ENCODE measurements around the gene GNG8. TPM values are rescaled to one million over a fixed set of nuclear protein-coding genes. Genes with fewer than 3 reads are reported as not detected.
A peak's percentile ranks its signal among the peaks of the same experiment; 100 is the strongest.

Gene GNG8
- total RNA-seq, 4 donors from 2014 or later = not detected

DNA sequence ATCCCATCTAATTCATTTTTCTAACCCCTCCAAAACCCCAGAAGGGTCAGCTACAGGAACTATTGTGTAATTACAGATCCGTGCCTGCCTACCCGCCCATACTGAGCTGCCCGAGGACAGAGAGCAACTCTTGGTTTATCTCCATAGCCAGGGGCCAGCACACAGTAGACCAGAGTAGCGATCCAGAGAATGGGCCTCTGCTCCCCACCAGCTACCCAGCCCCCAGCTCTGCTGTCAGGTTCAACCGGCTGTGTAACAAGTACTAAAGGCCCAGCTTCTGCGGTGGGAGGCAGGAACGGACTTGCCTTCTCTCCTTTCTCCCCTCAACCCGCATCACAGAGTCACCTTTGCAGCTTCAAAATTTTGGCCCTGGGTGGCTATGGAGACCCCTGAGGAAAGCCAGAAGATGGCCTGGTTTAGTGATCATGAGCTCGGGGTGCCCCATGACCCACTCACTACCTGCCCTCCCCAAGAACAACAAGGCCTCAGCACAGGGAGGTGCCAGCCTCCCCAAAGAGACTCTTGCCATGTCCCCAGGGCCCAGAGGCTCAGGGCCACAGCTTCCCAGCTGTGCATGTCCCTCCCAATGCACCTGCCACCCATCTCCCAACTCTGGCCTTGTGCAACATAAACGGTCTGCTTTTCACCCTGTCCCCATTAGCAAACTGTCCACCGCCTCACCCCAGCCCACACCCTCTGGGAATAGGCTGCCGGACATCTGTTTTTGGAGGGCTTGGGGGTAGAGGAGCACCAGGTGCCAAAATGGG, 29.1 kb downstream of the GNG8 start:
- H3K4me1 ChIP-seq = peaks cover 19 to 48% (median 27%) of the 10 kb centered on the region in 4 donors
- in situ Hi-C loops (cut with MboI; ENCODE audit: low pct_ligation_motif_present in 1 of 4, low pct_unique_long_range_greater_than_20kb in 1 of 4, low sequenced_read_pairs in 3 of 4) = no loop called here
- intact Hi-C loops (cut with DNase I; ENCODE audit: low total_unique reads) = no loop called here
- no peak overlapping the region for H3K27ac ChIP-seq
- H3K36me3 ChIP-seq = peaks cover 0 to 40% (median 13%) of the 10 kb centered on the region in 4 donors
- H3K9me3 ChIP-seq = no peaks in the 10 kb centered on the region
- TF ChIP-seq POLR2AphosphoS5 (IDR thresholded peaks at IDR 0.05) = no peak
- TF ChIP-seq EP300 (IDR thresholded peaks at IDR 0.05; ENCODE audit: low read depth) = no peak
- no peak for TF ChIP-seq POLR2A (IDR thresholded peaks at IDR 0.05)
- TF ChIP-seq, protein P1, sequence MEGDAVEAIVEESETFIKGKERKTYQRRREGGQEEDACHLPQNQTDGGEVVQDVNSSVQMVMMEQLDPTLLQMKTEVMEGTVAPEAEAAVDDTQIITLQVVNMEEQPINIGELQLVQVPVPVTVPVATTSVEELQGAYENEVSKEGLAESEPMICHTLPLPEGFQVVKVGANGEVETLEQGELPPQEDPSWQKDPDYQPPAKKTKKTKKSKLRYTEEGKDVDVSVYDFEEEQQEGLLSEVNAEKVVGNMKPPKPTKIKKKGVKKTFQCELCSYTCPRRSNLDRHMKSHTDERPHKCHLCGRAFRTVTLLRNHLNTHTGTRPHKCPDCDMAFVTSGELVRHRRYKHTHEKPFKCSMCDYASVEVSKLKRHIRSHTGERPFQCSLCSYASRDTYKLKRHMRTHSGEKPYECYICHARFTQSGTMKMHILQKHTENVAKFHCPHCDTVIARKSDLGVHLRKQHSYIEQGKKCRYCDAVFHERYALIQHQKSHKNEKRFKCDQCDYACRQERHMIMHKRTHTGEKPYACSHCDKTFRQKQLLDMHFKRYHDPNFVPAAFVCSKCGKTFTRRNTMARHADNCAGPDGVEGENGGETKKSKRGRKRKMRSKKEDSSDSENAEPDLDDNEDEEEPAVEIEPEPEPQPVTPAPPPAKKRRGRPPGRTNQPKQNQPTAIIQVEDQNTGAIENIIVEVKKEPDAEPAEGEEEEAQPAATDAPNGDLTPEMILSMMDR (IDR thresholded peaks at IDR 0.05) = no peak
- 75 to 83% methylated on average over 2 to 12 of the region's 12 CpGs for WGBS, 2 donors (ENCODE audit: low coverage in 1 of 2)
- no peaks in the 10 kb centered on the region for H3K27me3 ChIP-seq
- H3K4me3 ChIP-seq = no peak overlapping the region
- peak; percentile 4 for DNase-seq

- H3K27ac ChIP-seq = peak overlapping the region in 1 of 4 donors; percentile 54
- no peaks in the 10 kb centered on the region for H3K27me3 ChIP-seq
- H3K4me3 ChIP-seq = no peak overlapping the region
- H3K36me3 ChIP-seq = peaks cover 0 to 40% (median 13%) of the 10 kb centered on the region in 4 donors
- intact Hi-C loops (cut with DNase I; ENCODE audit: low total_unique reads) (no loop called here), in situ Hi-C loops (cut with MboI; ENCODE audit: low pct_ligation_motif_present in 1 of 4, low pct_unique_long_range_greater_than_20kb in 1 of 4, low sequenced_read_pairs in 3 of 4) (no loop called here)
- DNase-seq = peak; percentile 2
- H3K4me1 ChIP-seq = peaks cover 19 to 40% (median 27%) of the 10 kb centered on the region in 4 donors
- no peaks in the 10 kb centered on the region for H3K9me3 ChIP-seq
- WGBS, 2 donors (ENCODE audit: low coverage in 1 of 2) = 91 to 100% methylated on average over 1 to 11 of the region's 11 CpGs
- TF ChIP-seq POLR2A (IDR thresholded peaks at IDR 0.05) (no peak), POLR2AphosphoS5 (IDR thresholded peaks at IDR 0.05) (no peak), EP300 (IDR thresholded peaks at IDR 0.05; ENCODE audit: low read depth) (no peak)
- TF ChIP-seq, protein P1 (IDR thresholded peaks at IDR 0.05) = no peak
These were observed 30.0 kb downstream of the GNG8 start for GRCh38 chr19:46606019-46606418.

DNA sequence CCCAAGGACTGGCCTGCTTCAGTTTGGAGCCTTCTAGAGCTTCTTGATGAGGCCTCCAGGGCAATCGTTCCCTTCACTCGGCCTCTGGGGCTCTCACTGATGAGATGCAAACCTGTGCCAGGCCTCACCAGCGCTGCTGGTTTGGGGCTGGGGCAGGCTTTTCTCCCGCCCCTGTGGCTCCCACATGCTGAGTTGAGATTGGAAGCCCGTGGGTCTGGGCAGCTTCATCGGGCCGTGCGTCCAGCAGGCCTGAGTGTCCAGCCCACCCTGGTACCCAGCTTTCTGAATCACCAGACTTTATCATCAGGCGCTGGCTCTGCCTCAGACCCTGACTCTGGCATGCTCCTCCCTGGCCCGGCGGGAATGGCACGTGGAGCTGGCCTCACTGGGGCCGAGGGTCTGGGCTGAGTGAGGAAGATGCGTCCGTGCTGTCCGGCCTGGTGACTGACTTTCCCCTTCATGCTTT, 30.6 kb downstream of the GNG8 start:
- Histone ChIP-seq H3K27ac (peak overlapping the region in 3 of 4 donors; percentile 1 to 54 (median 28)), H3K4me1 (peaks cover 19 to 37% (median 27%) of the 10 kb centered on the region in 4 donors), H3K4me3 (no peak overlapping the region), H3K9me3 (no peaks in the 10 kb centered on the region), H3K36me3 (peaks cover 0 to 40% (median 13%) of the 10 kb centered on the region in 4 donors), H3K27me3 (no peaks in the 10 kb centered on the region)
- in situ Hi-C loops (cut with MboI; ENCODE audit: low pct_ligation_motif_present in 1 of 4, low pct_unique_long_range_greater_than_20kb in 1 of 4, low sequenced_read_pairs in 3 of 4) = no loop called here
- WGBS, 2 donors (ENCODE audit: low coverage in 1 of 2) = 83% methylated on average over 13 of the region's 16 CpGs; no CpG with 5 or more reads in 1 of the 2 donors
- DNase-seq = no peak
- TF ChIP-seq EP300 (IDR thresholded peaks at IDR 0.05; ENCODE audit: low read depth) (no peak), POLR2AphosphoS5 (IDR thresholded peaks at IDR 0.05) (no peak), POLR2A (IDR thresholded peaks at IDR 0.05) (no peak)
- TF ChIP-seq, protein P1 (IDR thresholded peaks at IDR 0.05) = no peak
- intact Hi-C loops (cut with DNase I; ENCODE audit: low total_unique reads) = no loop called here

GRCh38 chr19:46604781-46605355, 31.1 kb downstream of the GNG8 start:
- no peak for DNase-seq
- no peak for TF ChIP-seq POLR2A (IDR thresholded peaks at IDR 0.05)
- no peak for TF ChIP-seq POLR2AphosphoS5 (IDR thresholded peaks at IDR 0.05)
- TF ChIP-seq, protein P1 (IDR thresholded peaks at IDR 0.05) = no peak
- TF ChIP-seq EP300 (IDR thresholded peaks at IDR 0.05; ENCODE audit: low read depth) = no peak
- in situ Hi-C loops (cut with MboI; ENCODE audit: low pct_ligation_motif_present in 1 of 4, low pct_unique_long_range_greater_than_20kb in 1 of 4, low sequenced_read_pairs in 3 of 4) (no loop called here), intact Hi-C loops (cut with DNase I; ENCODE audit: low total_unique reads) (loop anchor here (5.0 kb wide), 2 partner anchors 57 to 142 kb away; partner anchors contain the start of genes DACT3, FKRP and STRN4)
- Histone ChIP-seq H3K9me3 (no peaks in the 10 kb centered on the region), H3K27ac (peak overlapping the region in 3 of 4 donors; percentile 1 to 54 (median 28)), H3K36me3 (peaks cover 0 to 39% (median 13%) of the 10 kb centered on the region in 4 donors), H3K4me3 (no peak overlapping the region), H3K4me1 (peaks cover 19 to 42% (median 29%) of the 10 kb centered on the region in 4 donors), H3K27me3 (no peaks in the 10 kb centered on the region)
- WGBS, 2 donors (ENCODE audit: low coverage in 1 of 2) = 75% methylated on average over 13 of the region's 13 CpGs; no CpG with 5 or more reads in 1 of the 2 donors
